Lower leg skin (tissue), 3 donors: ENCODE measurements around the gene NNT.

ENCODE experiments used
- POLR2A ChIP-seq, 2 donors: fragments of 450-650 bp; IDR thresholded peaks; one replicate each; pipeline ENCODE4 v1.6.1; 2016 to 2017; ENCODE audit warnings: antibody characterized with exemption in 2 of 2, mild to moderate bottlenecking in 1 of 2, moderate library complexity in 1 of 2
- TF ChIP-seq, protein P1 (sequence below), 3 donors: fragments of 450-650 bp; IDR thresholded peaks; one replicate each; pipeline ENCODE4 v1.5.1; 2016; ENCODE audit warnings: antibody characterized with exemption in 3 of 3, mild to moderate bottlenecking in 3 of 3, moderate library complexity in 2 of 3

DNA sequence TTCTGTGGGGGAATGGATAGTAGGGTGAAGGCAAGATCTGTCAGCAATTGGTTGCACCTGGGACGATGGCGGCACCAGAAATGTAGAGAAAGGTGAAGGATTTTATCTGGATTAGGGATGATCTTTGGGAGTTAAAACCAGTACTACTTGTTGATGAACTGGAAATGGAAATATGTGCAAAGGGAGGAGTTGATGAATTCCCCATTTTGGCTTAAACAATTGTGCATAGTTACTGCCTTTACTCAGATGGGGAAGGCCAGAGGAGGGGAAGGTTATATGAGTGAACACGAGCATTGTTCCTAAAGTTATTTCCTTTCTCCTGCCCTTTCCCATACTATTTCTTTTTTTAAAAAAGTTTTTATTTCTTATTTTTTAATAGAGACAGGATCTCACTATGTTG is 19.1 kb downstream of the NNT start:
- TF ChIP-seq, protein P1, sequence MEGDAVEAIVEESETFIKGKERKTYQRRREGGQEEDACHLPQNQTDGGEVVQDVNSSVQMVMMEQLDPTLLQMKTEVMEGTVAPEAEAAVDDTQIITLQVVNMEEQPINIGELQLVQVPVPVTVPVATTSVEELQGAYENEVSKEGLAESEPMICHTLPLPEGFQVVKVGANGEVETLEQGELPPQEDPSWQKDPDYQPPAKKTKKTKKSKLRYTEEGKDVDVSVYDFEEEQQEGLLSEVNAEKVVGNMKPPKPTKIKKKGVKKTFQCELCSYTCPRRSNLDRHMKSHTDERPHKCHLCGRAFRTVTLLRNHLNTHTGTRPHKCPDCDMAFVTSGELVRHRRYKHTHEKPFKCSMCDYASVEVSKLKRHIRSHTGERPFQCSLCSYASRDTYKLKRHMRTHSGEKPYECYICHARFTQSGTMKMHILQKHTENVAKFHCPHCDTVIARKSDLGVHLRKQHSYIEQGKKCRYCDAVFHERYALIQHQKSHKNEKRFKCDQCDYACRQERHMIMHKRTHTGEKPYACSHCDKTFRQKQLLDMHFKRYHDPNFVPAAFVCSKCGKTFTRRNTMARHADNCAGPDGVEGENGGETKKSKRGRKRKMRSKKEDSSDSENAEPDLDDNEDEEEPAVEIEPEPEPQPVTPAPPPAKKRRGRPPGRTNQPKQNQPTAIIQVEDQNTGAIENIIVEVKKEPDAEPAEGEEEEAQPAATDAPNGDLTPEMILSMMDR (IDR thresholded peaks at IDR 0.05): no peak
- no peak for TF ChIP-seq POLR2A (IDR thresholded peaks at IDR 0.05)
